ENCODE measurements around the gene FGD6.

- TF ChIP-seq CTCF (IDR thresholded peaks at IDR 0.05) (no peak), EZH2 (IDR thresholded peaks at IDR 0.05; ENCODE audit: borderline replicate concordance, insufficient read depth, low read depth, low read length, poor library complexity, severe bottlenecking) (no peak)
Measured at GRCh38 chr12:95051241-95051640, 166.0 kb downstream of the FGD6 start.
